Sigmoid colon (tissue), 7 donors: ENCODE measurements around the gene TTLL10. TPM values are rescaled to one million over a fixed set of nuclear protein-coding genes. Genes with fewer than 3 reads are reported as not detected.

ENCODE experiments used
- DNase-seq: peaks from one replicate; pipeline ENCODE4 v3.0.0-alpha.2; 2019
- H3K27ac ChIP-seq, 4 donors: fragments of 200-600 bp; sonication (generic); one replicate each; pipeline ENCODE4 v1.5.1; 2016 to 2019; ENCODE audit warnings: mild to moderate bottlenecking in 1 of 4
- H3K27me3 ChIP-seq, 3 donors: fragments of 200-600 bp; sonication (generic); one replicate each; pipeline ENCODE4 v1.5.1; 2019; ENCODE audit warnings: mild to moderate bottlenecking in 1 of 3
- H3K36me3 ChIP-seq, 4 donors: fragments of 200-600 bp; sonication (generic); one replicate each; pipeline ENCODE4 v1.5.1; 2016 to 2019
- H3K4me1 ChIP-seq, 4 donors: fragments of 200-600 bp; sonication (generic); one replicate each; pipeline ENCODE4 v1.5.1; 2017 to 2019
- H3K4me3 ChIP-seq, 4 donors: fragments of 200-600 bp; sonication (generic); one replicate each; pipeline ENCODE4 v1.5.1; 2017 to 2019; ENCODE audit warnings: mild to moderate bottlenecking in 2 of 4, moderate library complexity in 1 of 4
- H3K9me3 ChIP-seq, 4 donors: fragments of 200-600 bp in 3 of 4; sonication (generic) in 3 of 4; one replicate each; pipeline versions ENCODE4 v1.5.1 to v1.6.1; 2013 to 2019
- CTCF ChIP-seq, 4 experiments: fragments of 450-650 bp in 3 of 4; fragments of 200-600 bp in 1 of 4; IDR thresholded peaks; one replicate each; pipeline ENCODE4 v1.5.1; 2016 to 2019; ENCODE audit warnings: antibody characterized with exemption in 4 of 4, mild to moderate bottlenecking in 3 of 4, moderate library complexity in 2 of 4
- EP300 ChIP-seq, 4 donors: sonication (generic); formaldehyde crosslinking; IDR thresholded peaks; one replicate each; pipeline ENCODE4 v1.6.1; 2017; ENCODE audit warnings: antibody characterized with exemption in 4 of 4
- POLR2A ChIP-seq, 2 donors: fragments of 450-650 bp; IDR thresholded peaks; one replicate each; pipeline ENCODE4 v1.6.1; 2016; ENCODE audit warnings: antibody characterized with exemption in 2 of 2, mild to moderate bottlenecking in 2 of 2, moderate library complexity in 2 of 2
- POLR2AphosphoS5 ChIP-seq, 4 donors: sonication (generic); formaldehyde crosslinking; IDR thresholded peaks; one replicate each; pipeline ENCODE4 v1.6.1; 2017; ENCODE audit warnings: antibody characterized with exemption in 4 of 4
- WGBS, 2 donors: extraction: QIAGEN DNeasy Blood & Tissue Kit; methylation state at CpG; one replicate each; pipeline ENCODE4 v1.1.7; 2013; 5-methylcytosine and 5-hydroxymethylcytosine counted together
- intact Hi-C: fragments of 100-400 bp; cut with DNase I; formaldehyde crosslinking; loops from one replicate; pipeline ENCODE4 v1.15.1; 2023
- polyA plus RNA-seq, 3 donors: library from polyadenylated mRNA; stranded (reverse); fragments of 200-250 nt; gene quantifications; one replicate each; pipeline ENCODE4 v1.2.3, GENCODE V29; 2013
- total RNA-seq, 4 donors: library from RNA; depleted of rRNA; stranded (reverse); fragments of >200 nt; gene quantifications; one replicate each; pipeline ENCODE4 v1.1.0, GENCODE V29; 2016
- donor health status: healthy with polysubstance abuse.
- donor health status: Bipolar disorder and iron deficiency.
- donor health status: healthy.

The TTLL10 gene
- total and polyA plus RNA-seq, 7 donors = 0.46 to 0.70 (median 0.60) TPM; not detected in 4

GRCh38 chr1:1197551-1198422, 24.1 kb downstream of the TTLL10 start:
- Histone ChIP-seq H3K27ac (no peak overlapping the region), H3K4me1 (peaks cover 0 to 10% (median 10%) of the 10 kb centered on the region in 4 donors), H3K36me3 (no peaks in the 10 kb centered on the region), H3K4me3 (no peak overlapping the region), H3K27me3 (peaks cover 3 to 16% (median 5%) of the 10 kb centered on the region in 3 donors), H3K9me3 (peaks cover 0 to 6% (median 4%) of the 10 kb centered on the region in 4 donors)
- DNase-seq = no peak
- no peak for TF ChIP-seq POLR2AphosphoS5 (IDR thresholded peaks at IDR 0.05)
- TF ChIP-seq CTCF (IDR thresholded peaks at IDR 0.05) = no peak
- no peak for TF ChIP-seq EP300 (IDR thresholded peaks at IDR 0.05)
- TF ChIP-seq POLR2A (IDR thresholded peaks at IDR 0.05) = no peak
- 92% methylated on average over 48 of the region's 48 CpGs for WGBS, 2 donors
- intact Hi-C loops = no loop called here

DNA sequence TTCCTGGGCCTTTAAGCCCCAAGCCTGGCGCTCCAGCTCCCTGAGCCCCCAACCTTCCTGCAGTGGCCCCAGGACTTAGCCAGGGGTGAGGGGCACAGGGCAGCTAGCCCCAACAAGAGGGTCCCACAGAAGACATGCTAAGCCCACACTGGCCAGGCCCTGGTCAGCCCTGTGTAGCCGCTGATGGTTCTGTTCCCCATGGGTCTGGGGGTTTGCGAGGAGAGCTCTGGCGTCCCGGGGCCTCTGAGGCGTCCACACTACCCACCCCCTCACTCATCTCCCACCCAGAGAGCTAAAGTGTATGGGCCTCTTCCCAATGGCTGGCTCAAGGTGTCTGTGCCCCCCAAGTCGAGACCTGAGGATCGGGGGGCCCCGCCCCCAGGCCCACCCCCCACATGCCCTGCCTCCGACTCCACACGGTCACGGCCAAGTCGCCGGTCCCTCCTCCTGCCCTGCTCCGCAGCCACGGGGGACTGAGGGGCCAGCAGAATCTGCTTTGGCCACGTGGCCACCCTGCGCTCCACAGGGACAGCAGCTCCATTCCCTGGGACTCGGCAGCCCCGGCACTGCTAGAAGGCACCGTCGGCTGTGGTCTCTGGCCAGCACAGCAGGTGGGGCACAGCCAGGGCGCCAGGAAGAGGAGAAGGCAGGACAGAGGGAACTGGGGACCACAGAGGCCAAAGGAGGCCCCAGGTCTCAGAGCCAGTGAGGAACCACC, 24.9 kb downstream of the TTLL10 start:
- no peak overlapping the region for H3K4me3 ChIP-seq
- TF ChIP-seq POLR2A (IDR thresholded peaks at IDR 0.05) (no peak), CTCF (IDR thresholded peaks at IDR 0.05) (no peak), POLR2AphosphoS5 (IDR thresholded peaks at IDR 0.05) (no peak)
- peaks cover 0 to 6% (median 4%) of the 10 kb centered on the region in 4 donors for H3K9me3 ChIP-seq
- no peak for DNase-seq
- no peak overlapping the region for H3K27ac ChIP-seq
- H3K4me1 ChIP-seq = peaks cover 0 to 10% (median 10%) of the 10 kb centered on the region in 4 donors
- H3K36me3 ChIP-seq = no peaks in the 10 kb centered on the region
- H3K27me3 ChIP-seq = peaks cover 5 to 23% (median 8%) of the 10 kb centered on the region in 3 donors
- intact Hi-C loops = no loop called here
- WGBS, 2 donors = 74 to 83% methylated on average over 23 of the region's 23 CpGs

GRCh38 chr1:1199141-1199960, 25.7 kb downstream of the TTLL10 start:
- no peak for TF ChIP-seq POLR2AphosphoS5 (IDR thresholded peaks at IDR 0.05)
- no peak for TF ChIP-seq POLR2A (IDR thresholded peaks at IDR 0.05)
- TF ChIP-seq CTCF (IDR thresholded peaks at IDR 0.05) = no peak
- TF ChIP-seq EP300 (IDR thresholded peaks at IDR 0.05) = no peak
- Histone ChIP-seq H3K36me3 (no peaks in the 10 kb centered on the region), H3K27ac (no peak overlapping the region), H3K4me3 (no peak overlapping the region), H3K27me3 (peaks cover 5 to 26% (median 8%) of the 10 kb centered on the region in 3 donors), H3K9me3 (peaks cover 0 to 6% (median 4%) of the 10 kb centered on the region in 4 donors), H3K4me1 (peaks cover 0 to 10% (median 10%) of the 10 kb centered on the region in 4 donors)
- 67 to 85% methylated on average over 22 of the region's 22 CpGs for WGBS, 2 donors
- no peak for DNase-seq
- intact Hi-C loops = no loop called here

DNA sequence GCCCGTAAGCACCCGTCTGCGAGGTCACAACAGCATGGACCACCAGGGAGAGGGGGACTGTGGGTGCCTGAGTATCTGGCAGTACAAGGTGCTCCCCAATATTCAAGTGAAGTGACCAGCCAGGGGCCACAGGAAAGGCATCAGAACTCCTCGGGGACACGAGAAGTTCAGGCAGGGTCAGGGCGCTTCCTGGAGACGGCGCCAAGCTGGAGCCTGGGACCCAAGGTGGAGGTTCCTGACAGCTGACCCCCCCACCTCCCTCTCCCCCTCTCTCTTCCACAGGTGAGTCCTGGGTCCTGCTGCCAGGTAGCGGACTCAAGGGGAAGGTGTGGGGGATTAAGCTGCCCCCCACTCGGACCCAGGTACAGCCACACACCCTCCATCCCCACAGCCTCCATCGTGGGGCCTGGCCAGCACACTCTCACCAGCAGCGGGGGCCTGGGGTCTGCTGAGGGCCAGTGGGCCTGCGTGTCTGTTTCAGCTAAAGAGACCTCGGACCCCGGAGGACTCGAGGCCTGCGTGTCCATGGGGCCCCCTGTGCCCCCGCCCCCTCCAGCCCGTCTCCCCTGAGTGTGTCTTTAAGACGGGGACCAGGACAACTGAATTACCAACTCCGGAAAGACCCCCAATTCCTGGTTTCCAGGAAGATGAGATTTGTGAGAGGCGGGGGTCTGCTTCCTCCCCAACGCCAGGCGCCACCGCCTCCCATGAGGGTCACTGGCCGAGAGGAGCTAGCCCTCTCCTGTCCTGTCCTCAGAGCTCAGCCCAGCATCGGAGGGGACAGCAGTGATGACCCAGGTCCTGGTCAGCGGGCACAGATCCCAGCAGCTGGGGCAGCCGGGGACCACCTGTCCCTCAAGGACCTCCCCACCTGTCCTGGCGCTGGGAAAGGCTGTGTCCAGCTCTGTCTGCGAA, 26.5 kb downstream of the TTLL10 start:
- TF ChIP-seq POLR2AphosphoS5 (IDR thresholded peaks at IDR 0.05) = no peak
- Histone ChIP-seq H3K4me3 (no peak overlapping the region), H3K27me3 (peaks cover 5 to 31% (median 10%) of the 10 kb centered on the region in 3 donors), H3K27ac (no peak overlapping the region), H3K4me1 (peaks cover 0 to 10% (median 10%) of the 10 kb centered on the region in 4 donors), H3K9me3 (peaks cover 0 to under 1% (median 0%) of the 10 kb centered on the region in 4 donors), H3K36me3 (no peaks in the 10 kb centered on the region)
- 54 to 74% methylated on average over 31 of the region's 31 CpGs for WGBS, 2 donors
- DNase-seq = no peak
- intact Hi-C loops = no loop called here
